Panc1 (cell line): ENCODE data around the gene LMNTD2. TPM values are rescaled to one million over a fixed set of nuclear protein-coding genes. Genes with fewer than 3 reads are reported as not detected.
"Not testable (repeated sequence)": the region's sequence is repeated elsewhere in the genome, so short reads cannot be mapped to it uniquely, and the experiment has no call there.

ENCODE experiments used
- ATAC-seq: fragments of 200-7000 bp; cut with Tn5 transposase; 2 replicates; pipeline ENCODE4 v1.9.1; 2020; ENCODE audit warnings: mild to moderate bottlenecking, moderate library complexity
- BruUV-seq: library from RNA; stranded (reverse); fragments of 400-500 nt; replicated peaks from 2 replicates; lab custom pipeline; 2021; lab: Mats Ljungman, UMichigan
- CTCF ChIA-PET: fragments of 300-600 bp; sonication (Branson Sonifier 250); formaldehyde crosslinking; loops from one replicate; lab custom pipeline; 2022; ENCODE audit warnings: antibody characterized with exemption; lab: Charles Lee
- POLR2A ChIA-PET: fragments of 300-600 bp; sonication (Branson Sonifier 250); formaldehyde crosslinking; loops from one replicate; lab custom pipeline; 2022; ENCODE audit warnings: antibody characterized with exemption; lab: Charles Lee
- DNase-seq: peaks from one replicate; pipeline ENCODE4 v3.0.0-alpha.2; 2010; ENCODE audit warnings: low read depth, low spot score
- H3K27ac ChIP-seq: 2 replicates; pipeline ENCODE4 v1.5.1; 2011; ENCODE audit warnings: mild to moderate bottlenecking, low read length, inconsistent platforms
- H3K27me3 ChIP-seq: fragments of 200-500 bp; sonication (Bioruptor generic); 2 replicates; pipeline ENCODE4 v1.6.0; 2014; ENCODE audit warnings: low read length, inconsistent platforms; ENCODE audit not compliant: control insufficient read depth, insufficient read depth
- H3K36me3 ChIP-seq: fragments of 200-500 bp; sonication (Bioruptor generic); 2 replicates; pipeline ENCODE4 v1.5.1; 2014; ENCODE audit warnings: inconsistent platforms, mild to moderate bottlenecking, low read length, moderate library complexity; ENCODE audit not compliant: control insufficient read depth, insufficient read depth
- H3K4me1 ChIP-seq: 2 replicates; pipeline ENCODE4 v1.5.1; 2011; ENCODE audit warnings: inconsistent platforms, mild to moderate bottlenecking, low read length, moderate library complexity; ENCODE audit not compliant: control insufficient read depth, insufficient read depth
- H3K4me3 ChIP-seq, 2 experiments: 2 replicates each; pipeline ENCODE4 v1.5.1; 2011 to 2012; ENCODE audit warnings: low read depth in 2 of 2, low read length in 2 of 2, mild to moderate bottlenecking in 2 of 2, inconsistent platforms in 1 of 2, moderate library complexity in 1 of 2
- H3K9me3 ChIP-seq: fragments of 200-500 bp; sonication (Bioruptor generic); 2 replicates; pipeline ENCODE4 v1.5.1; 2014; ENCODE audit warnings: low read depth, mild to moderate bottlenecking, inconsistent platforms, low read length, moderate library complexity; ENCODE audit not compliant: control insufficient read depth, insufficient read depth
- POLR2AphosphoS5 ChIP-seq: IDR thresholded peaks from 2 replicates; pipeline ENCODE4 v1.6.1; 2012; ENCODE audit warnings: mild to moderate bottlenecking, low read depth, low read length, moderate library complexity
- REST ChIP-seq, 2 experiments: IDR thresholded peaks; 2 replicates each; pipeline ENCODE4 v1.6.1; 2011 to 2012; ENCODE audit warnings: low read depth in 2 of 2, control low read depth in 1 of 2, low read length in 1 of 2, mild to moderate bottlenecking in 1 of 2, moderate library complexity in 1 of 2; ENCODE audit not compliant: insufficient read depth in 1 of 2
- SIN3A ChIP-seq: IDR thresholded peaks from 2 replicates; pipeline ENCODE4 v1.6.1; 2012; ENCODE audit warnings: low read depth, mild to moderate bottlenecking, low read length, moderate library complexity, borderline replicate concordance; ENCODE audit not compliant: insufficient read depth
- TCF7L2 ChIP-seq: IDR thresholded peaks from 2 replicates; pipeline ENCODE4 v1.6.1; 2011; ENCODE audit warnings: mild to moderate bottlenecking, low read depth, low read length, inconsistent platforms
- in situ Hi-C: cut with HindIII; loops from 2 replicates; pipeline ENCODE4 v1.10.0; 2016; ENCODE audit warnings: low sequenced_read_pairs, low pct_unique_long_range_greater_than_20kb
- intact Hi-C: fragments of 100-400 bp; cut with micrococcal nuclease; formaldehyde crosslinking; loops from one replicate; pipeline ENCODE4 v1.10.0; 2022; ENCODE audit not compliant: unreplicated experiment
- total RNA-seq: library from RNA; stranded (reverse); gene quantifications from one replicate; pipeline ENCODE4 v1.2.1, GENCODE V29; 2021; ENCODE audit not compliant: unreplicated experiment
- TF ChIP-seq, protein P1 (sequence below): fragments of 450-650 bp; IDR thresholded peaks from 2 replicates; pipeline ENCODE4 v1.5.1; 2017; ENCODE audit warnings: mild to moderate bottlenecking

The LMNTD2 gene
- total RNA-seq, 1 experiment from 2014 or later = 21.8 TPM

DNA sequence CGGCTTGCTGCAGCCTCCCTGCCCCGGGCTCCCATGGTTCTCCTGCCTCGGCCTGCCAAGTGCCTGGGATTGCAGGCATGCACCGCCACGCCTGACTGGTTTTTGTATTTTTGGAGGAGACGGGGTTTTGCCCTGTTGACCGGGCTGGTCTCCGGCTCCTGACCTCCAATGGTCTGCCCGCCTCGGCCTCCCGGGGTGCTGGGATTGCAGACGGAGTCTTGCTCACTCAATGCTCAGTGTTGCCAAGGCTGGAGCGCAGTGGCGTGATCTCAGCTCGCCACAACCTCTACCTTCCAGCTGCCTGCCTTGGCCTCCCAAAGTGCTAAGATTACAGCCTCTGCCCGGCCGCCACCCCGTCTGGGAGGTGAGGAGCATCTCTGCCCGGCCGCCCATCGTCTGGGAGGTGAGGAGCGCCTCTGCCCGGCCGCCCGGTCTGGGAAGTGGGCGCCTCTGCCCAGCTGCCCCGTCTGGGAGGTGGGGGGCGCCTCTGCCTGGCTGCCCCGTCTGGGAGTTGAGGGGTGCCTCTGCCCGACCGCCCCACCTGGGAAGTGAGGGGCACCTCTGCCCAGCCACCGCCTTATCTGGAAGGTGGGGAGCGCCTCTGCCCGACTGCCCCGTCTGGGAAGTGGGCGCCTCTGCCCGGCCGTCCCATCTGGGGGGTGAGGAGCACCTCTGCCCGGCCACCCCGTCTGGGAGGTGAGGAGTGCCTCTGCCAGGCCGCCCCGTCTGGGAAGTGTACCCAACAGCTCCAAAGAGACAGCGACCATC is 43.4 kb downstream of the LMNTD2 start:
- H3K27me3 ChIP-seq, H3K27ac ChIP-seq, H3K36me3 ChIP-seq, in situ Hi-C loops, H3K4me1 ChIP-seq, H3K4me3 ChIP-seq, ATAC-seq, POLR2A ChIA-PET, H3K9me3 ChIP-seq, DNase-seq, BruUV-seq: not testable (repeated sequence)
- intact Hi-C loops = loop anchor here (5.0 kb wide), 1 partner anchor 65 kb away; the partner anchor contains the start of gene PTDSS2
- CTCF ChIA-PET = interaction anchor here (0.6 kb wide), 1 partner anchor 113 kb away, joined by 3 read pairs; no protein-coding TSS in a partner anchor

GRCh38 chr11:516400-516799 is 44.1 kb downstream of the LMNTD2 start:
- POLR2A ChIA-PET = no interaction called here
- no peak for TF ChIP-seq SIN3A
- TF ChIP-seq TCF7L2 = no peak
- no peak for TF ChIP-seq REST (IDR thresholded peaks at IDR 0.05; ENCODE audit: insufficient read depth in 1 of 2, low read depth in 2 of 2, low read length in 1 of 2)
- TF ChIP-seq, protein P1, sequence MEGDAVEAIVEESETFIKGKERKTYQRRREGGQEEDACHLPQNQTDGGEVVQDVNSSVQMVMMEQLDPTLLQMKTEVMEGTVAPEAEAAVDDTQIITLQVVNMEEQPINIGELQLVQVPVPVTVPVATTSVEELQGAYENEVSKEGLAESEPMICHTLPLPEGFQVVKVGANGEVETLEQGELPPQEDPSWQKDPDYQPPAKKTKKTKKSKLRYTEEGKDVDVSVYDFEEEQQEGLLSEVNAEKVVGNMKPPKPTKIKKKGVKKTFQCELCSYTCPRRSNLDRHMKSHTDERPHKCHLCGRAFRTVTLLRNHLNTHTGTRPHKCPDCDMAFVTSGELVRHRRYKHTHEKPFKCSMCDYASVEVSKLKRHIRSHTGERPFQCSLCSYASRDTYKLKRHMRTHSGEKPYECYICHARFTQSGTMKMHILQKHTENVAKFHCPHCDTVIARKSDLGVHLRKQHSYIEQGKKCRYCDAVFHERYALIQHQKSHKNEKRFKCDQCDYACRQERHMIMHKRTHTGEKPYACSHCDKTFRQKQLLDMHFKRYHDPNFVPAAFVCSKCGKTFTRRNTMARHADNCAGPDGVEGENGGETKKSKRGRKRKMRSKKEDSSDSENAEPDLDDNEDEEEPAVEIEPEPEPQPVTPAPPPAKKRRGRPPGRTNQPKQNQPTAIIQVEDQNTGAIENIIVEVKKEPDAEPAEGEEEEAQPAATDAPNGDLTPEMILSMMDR = no peak
- no peak for TF ChIP-seq POLR2AphosphoS5
- no peak overlapping the region for H3K4me3 ChIP-seq
- ATAC-seq (no peak), DNase-seq (no peak)
- H3K4me1 ChIP-seq = peaks cover 6% of the 10 kb centered on the region; the same call in 1 of the 2 replicates
- no peaks in the 10 kb centered on the region for H3K27me3 ChIP-seq
- H3K27ac ChIP-seq = no peak overlapping the region
- CTCF ChIA-PET = interaction anchor here (0.6 kb wide), 1 partner anchor 112 kb away, joined by 3 read pairs; no protein-coding TSS in a partner anchor
- intact Hi-C loops (loop anchor here (5.0 kb wide), 1 partner anchor 64 kb away; the partner anchor contains the start of gene PTDSS2), in situ Hi-C loops (no loop called here)
- H3K36me3 ChIP-seq = no peaks in the 10 kb centered on the region
- no TSS peak for BruUV-seq
- peaks cover 3% of the 10 kb centered on the region; the same call in 1 of the 2 replicates for H3K9me3 ChIP-seq

- TF ChIP-seq SIN3A (no peak), TCF7L2 (no peak), POLR2AphosphoS5 (no peak), REST (IDR thresholded peaks at IDR 0.05; ENCODE audit: insufficient read depth in 1 of 2, low read depth in 2 of 2, low read length in 1 of 2) (no peak)
- TF ChIP-seq, protein P1 = no peak
Observed at GRCh38 chr11:515131-515530, 45.4 kb downstream of the LMNTD2 start.

More at GRCh38 chr11:515131-515530, 45.4 kb downstream of the LMNTD2 start:
- ChIA-PET CTCF (no interaction called here), POLR2A (no interaction called here)
- Histone ChIP-seq H3K27ac (no peak overlapping the region), H3K9me3 (peaks cover 3% of the 10 kb centered on the region; the same call in 1 of the 2 replicates), H3K36me3 (no peaks in the 10 kb centered on the region; the same call in 1 of the 2 replicates), H3K4me1 (peaks cover 6% of the 10 kb centered on the region; the same call in 1 of the 2 replicates), H3K27me3 (no peaks in the 10 kb centered on the region), H3K4me3 (no peak overlapping the region)
- ATAC-seq (no peak), DNase-seq (no peak)
- intact Hi-C loops (loop anchor here (5.0 kb wide), 1 partner anchor 63 kb away; the partner anchor contains the start of gene PTDSS2), in situ Hi-C loops (no loop called here)
- no TSS peak for BruUV-seq
